ENCODE measurements around the gene CHAC1.
"Not testable (repeated sequence)": the region's sequence is repeated elsewhere in the genome, so short reads cannot be mapped to it uniquely, and the experiment has no call there.

CHAC1 gene

GRCh38 chr15:40957041-40957555 is 3.8 kb downstream of the CHAC1 start:
- no peak for DNase-seq (ENCODE audit: low spot score)

DNA sequence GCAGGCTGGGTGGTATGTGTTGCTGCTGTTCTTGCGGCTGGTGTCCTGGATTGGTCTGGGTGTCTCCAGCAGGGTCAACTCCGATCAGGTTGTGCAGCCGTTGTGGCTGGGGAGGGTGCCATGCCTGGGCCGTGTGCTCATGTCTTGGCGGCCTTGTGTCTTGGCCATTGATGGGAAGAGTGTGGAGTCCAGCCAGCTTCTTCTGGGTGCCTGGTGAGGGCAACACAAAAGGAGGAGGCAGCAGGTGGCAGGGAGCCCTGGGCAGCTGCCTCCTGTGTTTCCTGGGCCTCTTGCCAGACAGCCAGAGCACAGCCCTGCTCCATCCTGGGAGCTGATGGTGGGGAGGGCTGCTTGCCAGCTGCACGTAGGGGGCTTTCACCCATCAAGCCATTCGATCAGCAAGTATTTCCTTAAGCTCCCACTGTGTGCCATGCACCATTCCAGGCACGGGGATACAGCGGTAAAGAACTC is 4.3 kb downstream of the CHAC1 start:
- DNase-seq (ENCODE audit: low spot score), result no peak

DNA sequence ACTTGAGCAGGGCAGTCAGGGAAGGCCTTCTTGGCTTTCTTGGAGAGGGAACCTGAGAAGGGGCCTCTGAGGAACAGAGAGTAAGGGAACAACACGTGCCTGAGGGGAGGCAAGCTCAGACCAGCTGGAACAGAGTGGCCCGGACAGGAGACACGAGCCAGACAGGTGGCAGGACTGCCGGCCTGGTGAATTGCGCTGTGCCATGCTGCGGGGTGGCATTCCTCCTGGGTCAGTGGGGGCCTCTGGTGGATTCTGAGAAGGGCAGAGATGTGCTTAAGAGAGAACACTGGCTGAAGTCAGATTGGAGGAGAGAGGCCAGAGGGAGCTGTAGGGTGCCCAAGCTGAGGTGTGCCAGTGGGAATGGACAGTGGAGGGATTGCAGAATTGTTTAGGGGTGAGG is 4.9 kb downstream of the CHAC1 start:
- no peak for DNase-seq (ENCODE audit: low spot score)

GRCh38 chr15:40958723-40959122 is 5.5 kb downstream of the CHAC1 start:
- no peak for DNase-seq (ENCODE audit: low spot score)

DNA sequence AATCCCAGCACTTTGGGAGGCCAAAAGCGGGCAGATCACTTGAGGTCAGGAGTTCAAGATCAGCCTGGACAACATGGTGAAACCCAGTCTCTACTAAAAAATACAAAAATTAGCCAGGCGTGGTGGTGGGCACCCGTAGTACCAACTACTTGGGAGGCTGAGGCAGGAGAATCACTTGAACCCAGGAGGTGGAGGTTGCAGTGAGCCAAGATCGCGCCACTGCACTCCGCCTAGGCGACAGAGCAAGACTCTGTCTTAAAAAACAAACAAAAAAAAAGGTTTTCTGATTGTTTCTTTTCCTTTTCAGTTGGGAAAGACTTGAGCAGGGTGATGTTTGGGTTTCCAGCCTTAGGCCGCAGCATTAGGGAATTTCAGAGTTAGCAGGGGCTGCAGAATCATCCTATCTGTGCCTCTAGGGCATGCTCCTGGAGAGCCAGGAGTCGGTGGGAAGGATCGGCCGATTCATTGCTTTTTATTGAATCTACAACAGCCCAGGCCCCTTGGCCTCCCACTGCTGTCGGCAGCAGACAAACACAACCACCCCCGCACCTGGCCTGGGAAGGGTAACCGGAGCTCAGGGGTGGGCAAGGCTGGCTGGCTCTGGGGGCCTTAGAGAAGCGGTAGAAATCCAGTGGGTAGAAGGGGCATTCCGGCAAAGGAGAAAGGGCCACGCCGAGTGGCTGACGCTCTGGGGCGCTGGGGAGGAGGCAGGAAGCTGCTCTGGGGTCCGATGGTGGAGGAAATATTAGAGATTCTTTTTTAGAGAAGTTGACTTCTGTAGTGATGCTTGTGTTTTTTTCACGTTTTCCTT is 6.3 kb downstream of the CHAC1 start:
- no peak for DNase-seq (ENCODE audit: low spot score)

DNA sequence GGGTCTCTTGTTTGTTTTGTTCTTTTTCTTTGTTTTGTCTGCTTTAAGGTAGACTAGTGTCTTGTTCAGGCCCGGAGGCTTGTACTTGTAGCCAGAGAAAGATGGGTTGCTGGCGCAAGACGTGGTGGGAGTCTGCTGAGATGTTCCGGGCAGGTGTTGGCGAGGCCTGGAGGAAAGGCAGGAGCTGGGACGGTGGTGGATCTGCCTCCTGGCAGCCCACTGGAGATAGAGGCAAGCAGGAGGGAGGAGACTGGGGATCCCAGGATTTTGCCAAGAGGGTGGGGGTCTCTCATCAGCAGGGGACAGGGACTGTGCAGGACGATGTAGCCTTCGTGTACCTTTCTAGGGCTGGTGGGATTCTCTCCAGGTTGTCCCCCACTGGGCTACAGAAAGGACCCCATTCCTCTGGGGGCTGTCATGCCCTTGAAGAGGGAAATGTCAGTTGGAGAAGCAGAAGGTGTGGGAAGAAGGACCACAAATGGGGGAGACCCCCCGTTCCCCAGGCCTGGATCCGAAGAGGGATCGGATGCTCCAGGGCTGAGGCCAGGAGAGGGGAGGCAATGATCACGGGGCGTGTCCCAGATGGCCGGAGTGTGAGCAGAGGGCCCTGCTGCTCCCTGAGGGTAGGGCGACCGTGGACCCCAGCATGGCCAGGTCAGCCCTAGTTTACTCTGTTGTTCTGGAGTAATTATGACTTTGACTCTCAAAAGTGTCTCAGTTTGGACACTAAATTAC is 7.0 kb downstream of the CHAC1 start:
- no peak for DNase-seq (ENCODE audit: low spot score)

- no peak for DNase-seq (ENCODE audit: low spot score)
These were observed 7.7 kb downstream of the CHAC1 start for GRCh38 chr15:40960925-40961324.

- not testable (repeated sequence) for DNase-seq (ENCODE audit: low spot score)
These were observed 8.5 kb downstream of the CHAC1 start for GRCh38 chr15:40961740-40962139.

- DNase-seq (ENCODE audit: low spot score), result not testable (repeated sequence)
These were observed 9.0 kb downstream of the CHAC1 start for GRCh38 chr15:40962317-40962716.

DNA sequence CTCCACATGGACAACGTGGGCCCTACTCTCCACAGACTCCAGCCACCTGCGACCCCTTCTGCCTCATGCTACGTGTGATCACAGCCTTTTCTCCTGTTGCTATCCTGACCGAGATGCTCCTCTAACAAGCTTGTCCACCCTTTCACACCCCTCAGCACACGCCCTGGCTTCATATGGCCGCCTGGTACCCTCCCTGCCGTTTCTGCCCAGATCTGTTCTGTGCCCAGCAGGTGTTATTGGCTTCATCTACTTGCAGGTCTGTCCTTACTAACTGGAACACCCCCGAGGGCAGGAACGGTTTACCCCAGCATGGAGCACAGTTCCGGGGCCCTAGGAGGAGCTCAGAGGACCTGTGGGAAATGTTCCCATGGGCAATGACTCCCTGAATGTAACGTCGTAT is 9.9 kb downstream of the CHAC1 start:
- DNase-seq (ENCODE audit: low spot score), result no peak

GRCh38 chr15:40964006-40964405 is 10.7 kb downstream of the CHAC1 start:
- no peak for DNase-seq (ENCODE audit: low spot score)

GRCh38 chr15:40964634-40965033 is 11.4 kb downstream of the CHAC1 start:
- DNase-seq (ENCODE audit: low spot score), result no peak

- DNase-seq (ENCODE audit: low spot score), result no peak
These were observed 15.2 kb downstream of the CHAC1 start for GRCh38 chr15:40968290-40969085.

DNA sequence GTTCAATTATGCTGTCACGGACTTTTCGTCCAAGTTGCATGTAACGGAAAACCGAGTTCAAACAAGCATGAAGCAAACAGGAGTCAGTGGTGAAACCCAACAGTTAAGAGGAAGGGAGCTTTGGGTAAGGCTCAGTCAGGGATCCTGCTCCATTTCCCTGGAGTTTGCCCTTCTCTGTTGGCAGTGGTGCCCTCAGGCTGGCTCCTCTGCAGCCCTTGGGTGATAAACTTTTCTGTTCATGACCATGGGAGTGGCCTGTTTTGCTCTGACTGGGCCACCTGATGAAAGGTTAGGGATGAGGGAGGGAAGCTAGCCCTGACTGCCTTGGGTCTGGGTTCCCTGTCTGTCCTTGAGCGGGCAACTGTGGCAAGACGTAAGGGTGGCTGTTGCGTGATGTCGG is 16.1 kb downstream of the CHAC1 start:
- DNase-seq (ENCODE audit: low spot score), result no peak

- no peak for DNase-seq (ENCODE audit: low spot score)
These were observed 21.6 kb downstream of the CHAC1 start for GRCh38 chr15:40974879-40975278.

DNA sequence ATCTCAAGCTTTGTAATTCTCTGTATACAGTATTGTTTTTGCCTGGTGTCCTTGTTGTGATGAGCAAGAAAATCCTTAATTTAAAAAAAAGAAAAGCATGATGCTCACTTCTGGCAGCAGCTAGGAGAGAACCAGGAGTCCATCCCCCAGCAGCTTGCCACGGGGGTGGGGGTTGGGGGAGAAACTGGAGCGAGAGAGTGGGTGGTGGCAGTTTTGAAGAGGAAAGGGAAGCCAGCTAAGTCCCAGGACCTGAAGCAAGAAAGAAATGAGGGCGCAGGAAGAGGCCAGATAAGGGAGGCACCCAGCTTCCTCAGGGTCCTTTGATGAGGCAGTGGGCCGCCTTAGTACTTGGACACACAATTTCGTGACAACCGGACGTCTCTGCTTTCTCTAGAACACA is 23.5 kb downstream of the CHAC1 start:
- no peak for DNase-seq (ENCODE audit: low spot score)

GRCh38 chr15:40978141-40978540 is 24.9 kb downstream of the CHAC1 start:
- DNase-seq (ENCODE audit: low spot score), result no peak

DNA sequence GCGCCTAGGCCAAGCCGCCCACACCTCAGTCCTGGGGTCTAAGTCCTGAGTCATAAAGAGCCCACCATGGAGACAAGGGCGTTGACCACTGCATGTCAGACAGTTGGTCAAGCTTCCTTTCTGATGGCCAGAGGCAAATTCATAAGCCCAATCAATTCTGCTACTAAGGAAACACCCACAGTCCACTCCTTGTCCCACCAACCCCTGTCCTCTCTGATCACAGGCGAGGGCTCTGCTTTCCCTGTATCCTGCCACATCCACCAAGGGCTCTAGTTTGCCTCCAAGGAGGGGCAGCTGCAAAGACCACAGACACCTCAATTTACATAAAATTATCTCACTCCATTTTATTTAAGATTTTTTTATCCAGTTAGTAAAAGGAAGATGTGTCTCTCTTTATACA is 25.3 kb downstream of the CHAC1 start:
- DNase-seq (ENCODE audit: low spot score), result no peak

DNA sequence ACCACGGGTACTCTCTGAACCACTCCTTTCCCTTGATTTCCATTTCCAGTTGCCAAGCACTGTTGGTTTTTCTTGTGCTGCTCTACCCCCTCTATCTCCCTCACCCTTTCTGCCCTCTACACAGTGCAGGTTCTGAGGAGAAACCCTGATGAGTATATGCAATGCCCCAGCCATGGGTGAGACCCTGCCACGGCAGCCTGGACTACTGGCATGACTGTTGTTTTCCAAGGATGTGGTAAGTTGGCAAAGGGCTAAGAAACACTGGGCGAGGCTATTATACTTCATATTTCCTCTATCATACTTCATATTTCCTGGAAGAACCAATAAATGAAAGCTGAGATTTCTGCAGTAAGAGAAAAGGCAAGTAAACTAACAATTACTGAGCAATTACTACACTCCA is 27.9 kb downstream of the CHAC1 start:
- DNase-seq (ENCODE audit: low spot score), result no peak

DNA sequence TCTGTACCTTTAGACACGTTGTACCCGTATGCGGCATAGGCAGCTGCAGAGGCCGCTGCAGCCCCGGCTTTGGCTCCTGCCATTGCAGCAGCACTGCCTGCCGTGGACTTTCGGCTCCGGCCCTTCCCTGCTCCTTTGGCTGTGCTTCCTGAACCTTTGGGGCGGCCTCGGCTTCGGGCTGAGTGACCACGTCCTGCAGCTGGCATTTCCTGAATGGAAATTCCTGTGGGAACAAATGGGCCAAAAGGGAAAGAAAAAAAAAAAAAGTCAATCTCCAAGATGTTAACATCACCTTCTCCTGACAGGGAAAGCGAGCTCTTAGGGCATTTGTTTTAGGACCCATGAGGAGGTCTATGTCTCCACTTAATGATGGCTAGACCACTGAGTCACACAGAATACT is 29.6 kb downstream of the CHAC1 start:
- no peak for DNase-seq (ENCODE audit: low spot score)

DNA sequence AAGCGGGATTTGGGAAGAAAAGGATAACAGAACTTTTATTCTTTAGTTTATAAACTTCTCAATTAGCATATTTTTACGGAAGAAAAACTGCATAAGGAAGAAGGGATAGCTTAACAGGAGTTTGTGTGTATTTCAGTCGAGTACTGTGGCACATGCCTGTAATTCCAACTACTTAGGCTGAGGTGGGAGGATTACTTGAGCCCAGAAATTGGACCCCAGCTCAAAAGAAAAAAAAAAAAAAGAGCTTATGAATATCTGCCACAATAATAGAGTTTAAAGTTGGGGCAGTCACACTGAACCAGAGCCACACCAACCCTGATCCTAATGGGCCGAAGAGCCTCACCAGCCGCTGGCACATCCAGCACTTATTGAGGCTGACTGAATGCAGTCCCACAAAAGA is 31.1 kb downstream of the CHAC1 start:
- DNase-seq (ENCODE audit: low spot score), result no peak

- DNase-seq (ENCODE audit: low spot score), result no peak
These were observed 31.7 kb downstream of the CHAC1 start for GRCh38 chr15:40984964-40985363.

All from left forelimb (tissue), 1 donor.